DLD1 (cell line): ENCODE results near the gene ORC5.
"Not testable (repeated sequence)": the region's sequence is repeated elsewhere in the genome, so short reads cannot be mapped to it uniquely, and the experiment has no call there.

Experiments used
- in situ Hi-C: cut with HindIII; loops from 2 replicates; pipeline ENCODE4 v1.10.0; 2017; ENCODE audit warnings: low sequenced_read_pairs

The ORC5 gene

GRCh38 chr7:104196161-104196560 is 11.7 kb downstream of the ORC5 start:
- in situ Hi-C loops, result no loop called here

GRCh38 chr7:104192434-104192833 is 15.4 kb downstream of the ORC5 start:
- in situ Hi-C loops, result no loop called here

- in situ Hi-C loops, result no loop called here
Measured at GRCh38 chr7:104185346-104185745, 22.5 kb downstream of the ORC5 start.

- in situ Hi-C loops, result no loop called here
Measured at GRCh38 chr7:104179178-104179577, 28.6 kb downstream of the ORC5 start.

- in situ Hi-C loops, result not testable (repeated sequence)
Measured at GRCh38 chr7:104177565-104178083, 30.2 kb downstream of the ORC5 start.

GRCh38 chr7:104176332-104176731 is 31.5 kb downstream of the ORC5 start:
- in situ Hi-C loops, result no loop called here

- in situ Hi-C loops, result no loop called here
Measured at GRCh38 chr7:104175361-104175984, 32.3 kb downstream of the ORC5 start.

- in situ Hi-C loops, result no loop called here
Measured at GRCh38 chr7:104174798-104175197, 33.0 kb downstream of the ORC5 start.

- in situ Hi-C loops, result no loop called here
Measured at GRCh38 chr7:104162081-104162480, 45.7 kb downstream of the ORC5 start.

- in situ Hi-C loops, result no loop called here
Measured at GRCh38 chr7:104161244-104161643, 46.6 kb downstream of the ORC5 start.

- in situ Hi-C loops, result no loop called here
Measured at GRCh38 chr7:104160375-104160774, 47.4 kb downstream of the ORC5 start.

- in situ Hi-C loops, result no loop called here
Measured at GRCh38 chr7:104156842-104157277, 51.0 kb downstream of the ORC5 start.

- in situ Hi-C loops, result no loop called here
Measured at GRCh38 chr7:104153287-104153686, 54.5 kb downstream of the ORC5 start.

- in situ Hi-C loops, result no loop called here
Measured at GRCh38 chr7:104152468-104152867, 55.3 kb downstream of the ORC5 start.

- in situ Hi-C loops, result no loop called here
Measured at GRCh38 chr7:104150470-104150869, 57.3 kb downstream of the ORC5 start.

- in situ Hi-C loops, result no loop called here
Measured at GRCh38 chr7:104149822-104150221, 58.0 kb downstream of the ORC5 start.

- in situ Hi-C loops, result no loop called here
Measured at GRCh38 chr7:104142147-104142546, 65.7 kb downstream of the ORC5 start.

- in situ Hi-C loops, result no loop called here
Measured at GRCh38 chr7:104137971-104138370, 69.8 kb downstream of the ORC5 start.

GRCh38 chr7:104137511-104137910 is 70.3 kb downstream of the ORC5 start:
- in situ Hi-C loops, result no loop called here

- in situ Hi-C loops, result no loop called here
Measured at GRCh38 chr7:104136981-104137380, 70.8 kb downstream of the ORC5 start.

GRCh38 chr7:104136561-104136960 is 71.3 kb downstream of the ORC5 start:
- in situ Hi-C loops, result no loop called here

- in situ Hi-C loops, result no loop called here
Measured at GRCh38 chr7:104135760-104136558, 71.9 kb downstream of the ORC5 start.
